Suprapubic skin (tissue), 4 donors: Measurements from ENCODE around the gene FANK1. TPM values are rescaled to one million over a fixed set of nuclear protein-coding genes. Genes with fewer than 3 reads are reported as not detected.

Experiments used
- DNase-seq, 2 donors: peaks; one replicate each; pipeline ENCODE4 v3.0.0-alpha.2; 2019; ENCODE audit warnings: low spot score in 2 of 2
- H3K27ac ChIP-seq: fragments of 200-600 bp; sonication (generic); one replicate; pipeline ENCODE4 v1.5.1; 2019
- H3K27me3 ChIP-seq: fragments of 200-600 bp; sonication (generic); one replicate; pipeline ENCODE4 v1.5.1; 2019
- H3K36me3 ChIP-seq: fragments of 200-600 bp; sonication (generic); one replicate; pipeline ENCODE4 v1.5.1; 2019
- H3K4me1 ChIP-seq: fragments of 200-600 bp; sonication (generic); one replicate; pipeline ENCODE4 v1.5.1; 2019
- H3K4me3 ChIP-seq: fragments of 200-600 bp; sonication (generic); one replicate; pipeline ENCODE4 v1.5.1; 2019; ENCODE audit warnings: mild to moderate bottlenecking
- H3K9me3 ChIP-seq: fragments of 200-600 bp; sonication (generic); one replicate; pipeline ENCODE4 v1.5.1; 2019
- CTCF ChIP-seq, 2 donors: fragments of 200-600 bp in 1 of 2; fragments of 450-650 bp in 1 of 2; sonication (generic) in 1 of 2; IDR thresholded peaks; one replicate each; pipeline ENCODE4 v1.5.1; 2016 to 2019; ENCODE audit warnings: antibody characterized with exemption in 2 of 2, mild to moderate bottlenecking in 1 of 2, moderate library complexity in 1 of 2
- EP300 ChIP-seq: sonication (generic); formaldehyde crosslinking; IDR thresholded peaks from one replicate; pipeline ENCODE4 v1.6.1; 2017; ENCODE audit warnings: antibody characterized with exemption
- POLR2A ChIP-seq, 2 donors: fragments of 450-650 bp; IDR thresholded peaks; one replicate each; pipeline ENCODE4 v1.6.1; 2017; ENCODE audit warnings: antibody characterized with exemption in 2 of 2, mild to moderate bottlenecking in 2 of 2, moderate library complexity in 2 of 2
- POLR2AphosphoS5 ChIP-seq, 3 donors: sonication (generic); formaldehyde crosslinking; IDR thresholded peaks; one replicate each; pipeline ENCODE4 v1.6.1; 2017; ENCODE audit warnings: antibody characterized with exemption in 3 of 3
- WGBS: methylation state at CpG from one replicate; pipeline ENCODE4 v1.1.5; 2018; 5-methylcytosine and 5-hydroxymethylcytosine counted together
- total RNA-seq, 4 donors: library from RNA; depleted of rRNA; stranded (reverse); fragments of >200 nt; gene quantifications; one replicate each; pipeline ENCODE4 v1.1.0, GENCODE V29; 2016

FANK1 gene
- total RNA-seq, 4 donors from 2014 or later = 3.7 to 8.2 (median 5.8) TPM

GRCh38 chr10:126058507-126058906 lies 162.1 kb downstream of the FANK1 start:
- TF ChIP-seq EP300 = no peak
- TF ChIP-seq CTCF (IDR thresholded peaks at IDR 0.05) = no peak
- TF ChIP-seq POLR2AphosphoS5 (IDR thresholded peaks at IDR 0.05) = no peak
- TF ChIP-seq POLR2A (IDR thresholded peaks at IDR 0.05) = no peak
- no peaks in the 10 kb centered on the region for H3K9me3 ChIP-seq
- WGBS = 54% methylated on average over 9 of the region's 9 CpGs
- DNase-seq = no peak
- H3K4me3 ChIP-seq = no peak overlapping the region
- H3K27ac ChIP-seq = no peak overlapping the region
- H3K36me3 ChIP-seq = no peaks in the 10 kb centered on the region
- peaks cover 22% of the 10 kb centered on the region for H3K4me1 ChIP-seq
- H3K27me3 ChIP-seq = peaks cover 7% of the 10 kb centered on the region

Other genes starting within 250 kb of the FANK1 start
- not detected for gene TEX36, start 213.4 kb upstream of the FANK1 start, total RNA-seq
- gene EDRF1, start 176.9 kb upstream of the FANK1 start, total RNA-seq = 10 to 100 TPM; 10.9 to 56.4 (median 18.6) TPM
- gene MMP21, start 120.7 kb upstream of the FANK1 start, total RNA-seq = under 1 TPM in 2 of 4 donors, not detected in 2; 0.23 to 0.48 TPM
- 10 to 100 TPM; 22.7 to 48.2 (median 27.3) TPM for gene UROS, start 73.3 kb upstream of the FANK1 start, total RNA-seq
- 10 to 100 TPM; 32.2 to 36.7 (median 33.5) TPM for gene BCCIP, start 73.0 kb upstream of the FANK1 start, total RNA-seq
- gene DHX32, start 15.3 kb upstream of the FANK1 start, total RNA-seq = 10 to 100 TPM; 40.0 to 53.2 (median 44.5) TPM